ENCODE results near the gene KLHL29. TPM values are rescaled to one million over a fixed set of nuclear protein-coding genes. Genes with fewer than 3 reads are reported as not detected.

The KLHL29 gene
- total and polyA plus RNA-seq, 2 donors (not counting 1 experiment from before 2014, with no cell fraction given) = 1.3 to 3.4 TPM

GRCh38 chr2:23418461-23418911 lies 33.5 kb downstream of the KLHL29 start:
- Histone ChIP-seq H3K4me2 (replicated peaks; ENCODE audit: low read depth, low read length, poor library complexity, severe bottlenecking) (no peak overlapping the region), H3K36me3 (replicated peaks in 1 of 2; ENCODE audit: control extremely low read depth in 1 of 2, control insufficient read depth in 1 of 2, extremely low read depth in 1 of 2, insufficient read depth in 2 of 2, low read length in 1 of 2) (no peaks in the 10 kb centered on the region), H3K27me3 (replicated peaks in 1 of 4; ENCODE audit: control extremely low read depth in 1 of 4, control insufficient read depth in 3 of 4, insufficient read depth in 4 of 4, low read length in 3 of 4) (no peaks in the 10 kb centered on the region), H3K9ac (ENCODE audit: low read length) (no peak overlapping the region), H2AFZ (ENCODE audit: insufficient read depth, low read depth, low read length, poor library complexity, severe bottlenecking) (no peak overlapping the region), H3K4me3 (ENCODE audit: control extremely low read depth in 1 of 5, extremely low read depth in 1 of 5, insufficient read depth in 1 of 5, low read depth in 2 of 5, low read length in 4 of 5) (no peak overlapping the region), H3K9me3 (ENCODE audit: control extremely low read depth in 1 of 3, control insufficient read depth in 2 of 3, insufficient read depth in 1 of 3, low read length in 2 of 3) (peaks cover 0 to 1% (median 0%) of the 10 kb centered on the region in 3 donors), H4K20me1 (ENCODE audit: control insufficient read depth, insufficient read depth, low read length, poor library complexity, severe bottlenecking) (no peaks in the 10 kb centered on the region), H3K4me1 (ENCODE audit: control insufficient read depth in 2 of 2, insufficient read depth in 2 of 2, low read length in 2 of 2) (no peaks in the 10 kb centered on the region), H3K27ac (ENCODE audit: low read length in 2 of 2) (no peak overlapping the region), H3K79me2 (ENCODE audit: control insufficient read depth, insufficient read depth, low read length) (no peaks in the 10 kb centered on the region)
- ChIA-PET CTCF (no interaction called here), POLR2A (no interaction called here)
- H3K9me3 Mint-ChIP-seq (ENCODE audit: insufficient read depth) = no peaks in the 10 kb centered on the region
- intact Hi-C loops (cut with micrococcal nuclease) = no loop called here
- no peaks in the 10 kb centered on the region for H3K4me1 Mint-ChIP-seq
- no peaks in the 10 kb centered on the region for H3K27me3 Mint-ChIP-seq
- DNase-seq (no peak), ATAC-seq (ENCODE audit: low read depth) (no peak)
- H3K27ac Mint-ChIP-seq = no peak overlapping the region
- WGBS (ENCODE audit: insufficient coverage) = 62% methylated on average over 4 of the region's 6 CpGs
- H3K4me3 Mint-ChIP-seq = no peak overlapping the region
- no peak for TF ChIP-seq EZH2 (IDR thresholded peaks at IDR 0.05; ENCODE audit: borderline replicate concordance, insufficient read depth, low read depth, low read length, poor library complexity, severe bottlenecking)
- no peak for TF ChIP-seq CTCF (IDR thresholded peaks at IDR 0.05)

DNA sequence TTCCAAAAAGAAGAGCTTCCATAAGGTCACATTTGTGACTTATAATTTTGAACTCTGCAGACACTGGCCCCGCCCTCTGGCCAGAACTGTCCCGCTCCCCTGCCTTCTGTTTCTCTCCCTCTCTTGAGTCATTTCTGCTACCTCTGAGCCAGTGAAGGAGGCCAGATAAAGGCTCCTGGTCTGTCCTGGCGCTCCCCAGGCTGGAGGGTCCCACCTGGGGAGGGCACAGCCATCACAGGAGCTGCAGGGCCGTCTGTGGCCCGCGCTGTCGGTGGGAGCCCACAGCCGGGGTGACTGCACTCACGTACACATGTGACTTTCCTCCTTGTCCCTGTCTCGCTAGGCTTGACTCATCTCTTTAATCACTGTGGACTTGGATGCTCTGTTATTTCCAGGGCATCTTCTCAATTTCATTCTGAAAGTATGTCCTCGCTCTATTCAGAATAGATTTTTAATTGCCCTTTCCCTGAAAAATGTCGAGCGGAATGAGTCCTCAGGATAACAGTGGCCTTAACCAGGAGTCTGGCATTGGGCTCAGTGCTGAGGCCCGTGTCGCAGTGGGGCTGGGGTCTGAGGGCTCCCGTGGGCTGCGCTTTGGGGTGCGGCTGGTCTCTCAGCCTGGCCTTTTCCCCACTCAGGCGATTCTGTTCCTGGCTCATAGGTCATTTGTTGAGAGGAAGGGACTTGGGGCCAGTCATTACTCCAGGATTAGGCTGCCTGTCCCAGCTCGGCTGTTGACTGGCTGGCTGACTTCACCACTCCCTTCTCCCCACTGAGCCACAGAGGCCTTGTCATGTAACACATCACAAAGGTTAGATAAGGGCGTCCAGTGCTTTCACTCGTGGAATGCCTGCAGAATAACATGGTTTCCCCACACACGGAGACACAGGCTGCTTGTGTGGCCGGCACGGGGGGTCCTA lies 34.5 kb downstream of the KLHL29 start:
- 92% methylated on average over 25 of the region's 25 CpGs for WGBS (ENCODE audit: insufficient coverage)

More for the DNA sequence above, 34.5 kb downstream of the KLHL29 start:
- Histone ChIP-seq H3K9ac (ENCODE audit: low read length) (no peak overlapping the region), H3K4me3 (ENCODE audit: control extremely low read depth in 1 of 5, extremely low read depth in 1 of 5, insufficient read depth in 1 of 5, low read depth in 2 of 5, low read length in 4 of 5) (no peak overlapping the region), H2AFZ (ENCODE audit: insufficient read depth, low read depth, low read length, poor library complexity, severe bottlenecking) (no peak overlapping the region), H4K20me1 (ENCODE audit: control insufficient read depth, insufficient read depth, low read length, poor library complexity, severe bottlenecking) (no peaks in the 10 kb centered on the region), H3K36me3 (replicated peaks in 1 of 2; ENCODE audit: control extremely low read depth in 1 of 2, control insufficient read depth in 1 of 2, extremely low read depth in 1 of 2, insufficient read depth in 2 of 2, low read length in 1 of 2) (no peaks in the 10 kb centered on the region), H3K79me2 (ENCODE audit: control insufficient read depth, insufficient read depth, low read length) (no peaks in the 10 kb centered on the region), H3K27ac (ENCODE audit: low read length in 2 of 2) (no peak overlapping the region), H3K27me3 (replicated peaks in 1 of 4; ENCODE audit: control extremely low read depth in 1 of 4, control insufficient read depth in 3 of 4, insufficient read depth in 4 of 4, low read length in 3 of 4) (no peaks in the 10 kb centered on the region), H3K9me3 (ENCODE audit: control extremely low read depth in 1 of 3, control insufficient read depth in 2 of 3, insufficient read depth in 1 of 3, low read length in 2 of 3) (peaks cover 0 to 5% (median 0%) of the 10 kb centered on the region in 3 donors), H3K4me2 (replicated peaks; ENCODE audit: low read depth, low read length, poor library complexity, severe bottlenecking) (no peak overlapping the region), H3K4me1 (ENCODE audit: control insufficient read depth in 2 of 2, insufficient read depth in 2 of 2, low read length in 2 of 2) (no peaks in the 10 kb centered on the region)
- H3K4me3 Mint-ChIP-seq = no peak overlapping the region
- CTCF ChIA-PET = no interaction called here
- POLR2A ChIA-PET = no interaction called here
- no peaks in the 10 kb centered on the region for H3K27me3 Mint-ChIP-seq
- no peaks in the 10 kb centered on the region for H3K4me1 Mint-ChIP-seq
- DNase-seq = no peak
- intact Hi-C loops (cut with micrococcal nuclease) = no loop called here
- no peaks in the 10 kb centered on the region for H3K9me3 Mint-ChIP-seq (ENCODE audit: insufficient read depth)
- no peak for ATAC-seq (ENCODE audit: low read depth)
- no peak overlapping the region for H3K27ac Mint-ChIP-seq
- TF ChIP-seq EZH2 (IDR thresholded peaks at IDR 0.05; ENCODE audit: borderline replicate concordance, insufficient read depth, low read depth, low read length, poor library complexity, severe bottlenecking) (no peak), CTCF (IDR thresholded peaks at IDR 0.05) (no peak)

All from B cell (primary cell).